Stimulated activated CD8-positive, alpha-beta memory T cell treated with anti-CD3 and anti-CD28 coated beads, Interleukin-15, amount 100 ng/mL, for 24 hours (primary cell): Measurements from ENCODE around the gene CCDC88A.
"Not testable (repeated sequence)": the region's sequence is repeated elsewhere in the genome, so short reads cannot be mapped to it uniquely, and the experiment has no call there.

Experiments
- DNase-seq: peaks from one replicate; pipeline ENCODE4 v3.0.0-alpha.2; 2020; ENCODE audit warnings: low read depth

CCDC88A gene

GRCh38 chr2:55296393-55296792 is 123.3 kb downstream of the CCDC88A start:
- no peak for DNase-seq

- no peak for DNase-seq
Measured at GRCh38 chr2:55283083-55283482, 136.6 kb downstream of the CCDC88A start.

GRCh38 chr2:55282110-55282917 is 137.3 kb downstream of the CCDC88A start:
- peak; percentile 77 for DNase-seq

GRCh38 chr2:55280851-55281546 is 138.7 kb downstream of the CCDC88A start:
- DNase-seq: not testable (repeated sequence)

- DNase-seq: not testable (repeated sequence)
Measured at GRCh38 chr2:55279859-55280424, 139.7 kb downstream of the CCDC88A start.

- not testable (repeated sequence) for DNase-seq
Measured at GRCh38 chr2:55279214-55279835, 140.3 kb downstream of the CCDC88A start.

GRCh38 chr2:55277310-55277709 is 142.3 kb downstream of the CCDC88A start:
- DNase-seq: no peak

GRCh38 chr2:55274346-55274745 is 145.3 kb downstream of the CCDC88A start:
- not testable (repeated sequence) for DNase-seq

- DNase-seq: no peak
Measured at GRCh38 chr2:55269645-55269990, 150.0 kb downstream of the CCDC88A start.

- DNase-seq: peak; percentile 87
Measured at GRCh38 chr2:55268907-55269644, 150.6 kb downstream of the CCDC88A start, which contains the start of gene MTIF2. Gene MTIF2, minus strand, starts transcription at chr2:55269231. Its CDS starts 5,373 bp downstream, at chr2:55263858.

- DNase-seq: no peak
Measured at GRCh38 chr2:55268288-55268906, 151.3 kb downstream of the CCDC88A start.

GRCh38 chr2:55259586-55259985 is 160.1 kb downstream of the CCDC88A start:
- DNase-seq: not testable (repeated sequence)

GRCh38 chr2:55252832-55253231 is 166.8 kb downstream of the CCDC88A start:
- DNase-seq: no peak

- DNase-seq: no peak
Measured at GRCh38 chr2:55247025-55247424, 172.6 kb downstream of the CCDC88A start.

GRCh38 chr2:55245411-55245810 is 174.2 kb downstream of the CCDC88A start:
- no peak for DNase-seq

GRCh38 chr2:55242617-55243016 is 177.0 kb downstream of the CCDC88A start:
- DNase-seq: no peak

GRCh38 chr2:55241582-55241981 is 178.1 kb downstream of the CCDC88A start:
- DNase-seq: not testable (repeated sequence)

GRCh38 chr2:55239656-55240222 is 179.9 kb downstream of the CCDC88A start:
- DNase-seq: no peak
